ENCODE data around the gene EHMT1. TPM values are rescaled to one million over a fixed set of nuclear protein-coding genes. Genes with fewer than 3 reads are reported as not detected.

Gene EHMT1
- total and polyA plus RNA-seq, 9 of the 15 experiments (the other 6 are each of a cell fraction or from before 2014, with no cell fraction given): 2.2 to 76.0 (median 36.4) TPM

- no peak for TF ChIP-seq STAT6 (CRISPR knock-in tag; IDR thresholded peaks at IDR 0.05)
- TF ChIP-seq, protein P1, sequence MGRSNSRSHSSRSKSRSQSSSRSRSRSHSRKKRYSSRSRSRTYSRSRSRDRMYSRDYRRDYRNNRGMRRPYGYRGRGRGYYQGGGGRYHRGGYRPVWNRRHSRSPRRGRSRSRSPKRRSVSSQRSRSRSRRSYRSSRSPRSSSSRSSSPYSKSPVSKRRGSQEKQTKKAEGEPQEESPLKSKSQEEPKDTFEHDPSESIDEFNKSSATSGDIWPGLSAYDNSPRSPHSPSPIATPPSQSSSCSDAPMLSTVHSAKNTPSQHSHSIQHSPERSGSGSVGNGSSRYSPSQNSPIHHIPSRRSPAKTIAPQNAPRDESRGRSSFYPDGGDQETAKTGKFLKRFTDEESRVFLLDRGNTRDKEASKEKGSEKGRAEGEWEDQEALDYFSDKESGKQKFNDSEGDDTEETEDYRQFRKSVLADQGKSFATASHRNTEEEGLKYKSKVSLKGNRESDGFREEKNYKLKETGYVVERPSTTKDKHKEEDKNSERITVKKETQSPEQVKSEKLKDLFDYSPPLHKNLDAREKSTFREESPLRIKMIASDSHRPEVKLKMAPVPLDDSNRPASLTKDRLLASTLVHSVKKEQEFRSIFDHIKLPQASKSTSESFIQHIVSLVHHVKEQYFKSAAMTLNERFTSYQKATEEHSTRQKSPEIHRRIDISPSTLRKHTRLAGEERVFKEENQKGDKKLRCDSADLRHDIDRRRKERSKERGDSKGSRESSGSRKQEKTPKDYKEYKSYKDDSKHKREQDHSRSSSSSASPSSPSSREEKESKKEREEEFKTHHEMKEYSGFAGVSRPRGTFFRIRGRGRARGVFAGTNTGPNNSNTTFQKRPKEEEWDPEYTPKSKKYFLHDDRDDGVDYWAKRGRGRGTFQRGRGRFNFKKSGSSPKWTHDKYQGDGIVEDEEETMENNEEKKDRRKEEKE (IDR thresholded peaks at IDR 0.05; ENCODE audit: borderline replicate concordance in 1 of 2, control insufficient read depth in 1 of 2, low read depth in 2 of 2, low read length in 1 of 2): no peak
- no peak for TF ChIP-seq ATF6 (CRISPR knock-in tag; IDR thresholded peaks at IDR 0.05)
These were observed 19.9 kb downstream of the EHMT1 start (continued) for GRCh38 chr9:137638680-137639079.
